ENCODE data around the gene RETREG2.

The RETREG2 gene

DNA sequence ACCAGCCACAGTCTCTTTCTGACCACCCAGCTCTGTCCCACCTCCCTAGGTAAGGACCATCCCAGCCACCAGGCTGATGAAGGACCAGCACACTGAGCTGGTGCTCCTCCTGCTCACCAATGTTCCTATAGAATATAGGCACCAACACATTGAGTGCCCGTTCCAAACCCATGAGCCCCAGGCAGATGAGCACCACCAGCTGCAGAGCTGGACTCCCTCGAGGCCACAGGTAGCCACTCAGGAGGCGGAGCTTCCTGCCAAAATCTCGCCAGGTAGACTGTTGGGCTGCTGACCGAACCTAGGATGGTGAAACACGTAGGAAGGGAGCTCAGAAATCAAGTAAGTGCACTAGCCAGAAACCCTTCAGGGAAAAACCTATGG, 38.5 kb downstream of the RETREG2 start:
- no peak for DNase-seq

DNA sequence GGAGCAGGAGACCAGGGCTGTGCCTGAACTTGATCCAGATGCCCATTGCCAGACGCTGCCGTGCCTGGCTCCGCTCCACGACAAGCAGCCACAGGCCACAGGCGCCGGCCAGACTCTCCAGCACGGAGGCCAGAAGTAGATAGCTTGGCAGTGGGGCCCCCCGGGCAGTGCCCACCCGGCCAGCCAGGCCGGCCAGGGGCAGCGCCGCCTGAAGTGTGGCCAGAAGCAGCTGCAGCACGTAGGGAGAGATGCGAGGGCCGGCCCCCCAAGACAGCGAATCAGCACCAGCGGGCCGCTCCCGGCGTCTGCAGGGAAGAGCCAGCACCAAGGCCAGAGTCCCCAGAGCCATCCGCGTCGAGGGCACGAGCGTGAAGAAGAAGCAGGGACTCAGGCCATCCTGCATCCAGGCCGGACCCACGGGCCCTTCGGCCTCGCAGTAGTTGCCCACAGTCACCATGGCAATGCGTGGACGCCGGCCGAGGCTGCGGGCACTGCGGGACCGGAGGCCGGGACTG, 40.2 kb downstream of the RETREG2 start:
- DNase-seq, result peak; percentile 29

DNA sequence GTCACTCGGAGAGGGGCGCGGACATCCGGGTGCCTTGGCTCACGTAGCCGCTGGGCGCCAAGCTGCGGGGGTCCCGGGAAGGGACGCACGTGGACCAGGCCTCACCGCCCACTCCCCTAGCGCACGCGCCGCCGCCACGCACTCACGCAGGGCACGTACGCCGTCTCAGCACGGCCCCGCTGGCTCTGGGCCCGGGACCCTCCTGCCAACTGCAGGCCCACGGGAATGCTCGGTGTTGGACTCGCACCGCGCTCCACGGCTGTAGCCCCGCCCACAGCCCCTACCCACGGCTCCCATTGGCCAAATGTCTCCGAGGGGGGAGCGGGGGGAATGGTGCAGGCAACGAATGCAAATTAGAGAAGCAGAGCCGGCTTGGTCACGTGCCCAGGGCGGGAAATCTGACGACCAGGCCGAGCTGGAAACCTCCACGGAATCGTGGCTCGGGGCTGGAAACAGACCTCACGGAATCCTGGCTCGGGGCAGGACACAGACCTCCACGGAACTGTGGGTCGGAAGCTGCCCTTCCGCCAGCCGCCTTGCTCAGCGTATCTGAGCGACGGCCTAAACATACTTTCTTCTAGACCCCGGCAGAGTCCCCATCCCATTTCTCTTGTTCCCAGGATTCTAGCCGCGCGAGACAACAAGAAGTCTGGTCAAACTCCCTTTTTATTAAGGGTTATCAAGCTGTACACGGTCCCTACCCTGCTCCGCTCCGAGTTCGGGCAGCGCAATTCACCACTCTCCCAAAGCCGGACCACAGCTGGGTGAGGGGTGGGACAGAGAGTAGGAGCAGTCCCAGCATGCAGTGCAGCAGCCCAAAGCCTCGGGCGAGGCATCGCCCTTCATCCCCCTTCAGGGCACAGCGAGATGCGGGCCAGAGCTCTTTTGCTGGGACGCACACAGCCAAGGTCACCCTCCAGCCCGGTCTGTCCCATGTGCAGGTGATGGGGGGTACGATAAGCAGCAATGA, 40.9 kb downstream of the RETREG2 start, which contains the start of gene ABCB6:
Gene ABCB6, minus strand, starts transcription at position 227 of the 970 bp plus-strand sequence. CDS start 285 bp downstream, outside the sequence.
- DNase-seq, result peak; percentile 71

DNA sequence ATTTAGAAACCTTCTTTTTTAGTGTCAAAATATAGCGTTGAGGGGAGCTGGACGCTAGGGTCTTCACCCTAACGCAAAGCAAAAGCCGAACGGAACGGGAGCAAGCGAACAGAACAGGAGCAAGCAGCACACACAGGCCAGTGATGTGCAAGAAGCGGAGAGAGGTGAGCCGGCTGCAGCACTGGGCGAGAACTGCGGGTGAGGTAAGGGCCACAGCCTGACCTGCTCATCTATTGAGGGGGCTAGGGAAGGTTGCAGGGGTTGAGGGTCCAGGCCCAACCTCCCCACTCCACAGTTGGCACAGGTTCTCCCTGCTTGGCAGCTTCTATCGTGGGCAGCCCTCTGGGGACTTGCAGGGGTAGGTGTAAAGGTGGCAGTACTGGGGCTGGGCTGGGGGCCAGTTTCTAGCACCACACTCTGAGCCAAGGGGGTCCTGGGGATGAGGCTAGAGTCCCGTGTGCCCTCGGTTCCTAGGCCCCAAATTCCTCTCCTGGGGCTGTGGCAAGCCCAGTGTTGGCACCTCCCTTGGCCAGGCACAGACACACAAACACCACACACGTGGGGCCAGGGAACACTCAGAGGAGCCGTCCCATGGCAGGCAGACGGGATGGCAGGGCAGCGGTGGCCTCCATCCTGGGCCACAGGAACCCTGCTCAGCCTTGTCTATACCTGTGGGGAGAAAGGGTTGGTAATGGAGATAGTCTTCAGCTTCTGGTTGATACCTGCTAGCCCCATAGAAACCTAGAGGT, 41.9 kb downstream of the RETREG2 start:
- no peak for DNase-seq

DNA sequence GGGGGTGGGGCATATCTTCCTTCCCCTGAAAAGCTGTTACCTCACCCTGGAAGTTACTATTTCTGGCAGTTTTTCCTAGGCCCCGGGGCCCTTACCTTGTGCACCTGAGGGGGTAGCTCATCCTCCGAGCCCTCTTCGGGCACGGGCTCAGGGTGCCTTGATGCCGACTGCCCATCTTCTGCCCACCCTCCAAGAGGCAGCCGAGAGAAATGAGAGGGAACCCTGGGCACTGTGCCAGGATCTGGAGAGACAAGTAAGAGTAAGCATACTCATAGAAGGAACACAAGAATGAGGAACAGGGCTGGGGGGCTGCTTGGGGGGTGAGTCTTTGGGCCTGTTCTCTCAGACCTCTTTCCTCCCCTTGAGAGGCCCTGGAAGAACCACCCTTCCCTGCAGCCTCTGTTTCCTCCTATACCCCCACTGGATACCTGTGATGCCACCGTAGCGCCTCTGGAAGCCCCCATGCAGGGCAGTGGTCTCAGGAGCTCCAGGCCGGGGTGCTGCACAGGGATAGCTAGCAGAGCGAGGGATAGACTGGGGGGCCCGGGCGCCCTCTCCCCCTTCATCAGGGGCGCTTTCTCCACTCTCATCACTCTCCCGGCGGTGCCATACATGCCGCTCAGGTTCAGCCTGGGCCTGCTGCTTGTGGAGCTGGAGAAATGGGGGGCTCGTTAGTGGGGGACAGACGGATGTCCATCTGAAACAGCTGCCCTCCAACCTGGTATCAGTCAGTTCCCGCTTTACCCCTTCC, 42.8 kb downstream of the RETREG2 start:
- DNase-seq, result no peak

DNA sequence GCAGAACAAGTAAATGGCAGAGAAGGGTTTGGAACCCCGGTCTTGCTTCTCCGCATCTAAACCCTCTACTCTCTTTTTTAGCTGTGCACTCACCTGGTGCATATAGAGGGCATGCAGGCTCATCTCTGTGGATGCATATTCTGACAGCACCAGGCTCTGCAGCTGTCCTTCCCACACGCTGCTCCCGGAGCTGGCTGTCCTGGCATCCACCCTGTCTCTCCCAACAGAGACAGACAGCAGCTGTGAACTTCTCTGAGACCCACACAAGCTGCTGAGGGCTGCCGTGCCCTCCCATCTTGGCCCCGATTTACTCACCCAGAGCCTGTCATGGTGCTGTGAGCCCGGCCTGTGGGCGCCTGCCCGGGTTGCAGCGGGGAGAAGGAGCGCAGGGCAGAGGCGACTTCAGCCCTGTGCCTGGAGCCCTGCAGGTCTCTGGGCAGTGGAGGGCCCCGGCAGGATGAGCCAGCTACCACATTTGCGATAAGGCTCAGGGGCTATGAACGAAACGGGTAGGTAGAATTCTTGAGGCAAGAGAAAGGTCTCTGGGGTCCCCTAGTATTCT, 44.0 kb downstream of the RETREG2 start:
- DNase-seq, result no peak

DNA sequence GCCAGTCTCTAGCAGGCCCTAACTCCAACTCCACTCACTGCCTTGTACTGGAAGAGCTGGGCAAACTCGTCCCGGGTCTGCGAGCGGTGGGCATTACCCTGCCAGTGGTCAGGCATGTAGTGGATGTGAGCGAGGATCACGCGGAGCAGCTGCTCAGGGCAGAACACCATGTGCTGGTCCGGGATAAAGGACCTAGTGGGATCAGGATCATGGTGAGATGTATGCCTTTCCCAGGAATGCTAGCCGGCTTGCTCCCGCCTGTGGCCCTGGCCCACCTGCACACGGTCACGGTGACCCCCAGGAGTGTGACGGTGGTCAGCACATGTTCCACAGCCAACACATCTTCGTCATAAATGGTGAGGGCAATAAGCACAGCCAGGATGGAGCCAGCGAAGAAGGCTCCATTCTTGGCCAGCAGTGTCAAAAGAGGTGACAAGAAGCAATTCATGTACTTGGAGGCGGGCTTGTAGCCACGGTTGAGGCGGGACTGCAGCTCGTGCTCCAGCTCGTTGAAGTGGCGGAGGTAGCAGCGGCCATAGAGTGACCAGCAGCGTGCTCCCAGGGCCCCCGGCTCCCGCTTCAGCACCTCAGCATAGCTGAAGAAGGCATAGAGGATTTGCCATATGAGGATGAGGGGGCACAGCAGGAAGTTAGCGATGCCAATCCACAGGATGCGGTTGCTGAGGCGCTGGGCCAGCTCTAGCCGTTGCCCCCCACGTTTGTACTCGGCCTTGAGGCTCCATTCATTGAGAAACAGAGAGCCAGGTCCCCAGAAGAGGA, 45.9 kb downstream of the RETREG2 start:
- no peak for DNase-seq

DNA sequence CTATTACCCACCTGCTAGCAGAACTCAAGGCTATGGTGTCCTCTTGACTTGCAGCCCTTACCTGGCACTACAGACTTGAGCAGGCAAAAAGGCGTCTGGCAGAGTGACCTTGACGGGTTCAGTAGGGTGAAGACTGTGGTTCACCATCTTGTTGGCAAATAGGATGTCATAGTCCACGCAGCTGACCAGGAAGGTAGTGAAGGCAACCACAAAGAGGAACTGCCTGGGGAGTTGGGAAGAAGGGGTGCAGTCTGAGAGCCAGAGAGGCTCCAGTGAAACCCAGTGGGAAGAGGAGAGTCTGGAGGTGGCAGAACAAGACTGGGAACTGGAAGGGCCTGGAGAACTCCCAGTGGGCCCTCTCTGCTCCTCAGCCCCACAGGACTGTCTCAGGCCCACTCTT, 47.3 kb downstream of the RETREG2 start:
- peak; percentile 52 for DNase-seq

DNA sequence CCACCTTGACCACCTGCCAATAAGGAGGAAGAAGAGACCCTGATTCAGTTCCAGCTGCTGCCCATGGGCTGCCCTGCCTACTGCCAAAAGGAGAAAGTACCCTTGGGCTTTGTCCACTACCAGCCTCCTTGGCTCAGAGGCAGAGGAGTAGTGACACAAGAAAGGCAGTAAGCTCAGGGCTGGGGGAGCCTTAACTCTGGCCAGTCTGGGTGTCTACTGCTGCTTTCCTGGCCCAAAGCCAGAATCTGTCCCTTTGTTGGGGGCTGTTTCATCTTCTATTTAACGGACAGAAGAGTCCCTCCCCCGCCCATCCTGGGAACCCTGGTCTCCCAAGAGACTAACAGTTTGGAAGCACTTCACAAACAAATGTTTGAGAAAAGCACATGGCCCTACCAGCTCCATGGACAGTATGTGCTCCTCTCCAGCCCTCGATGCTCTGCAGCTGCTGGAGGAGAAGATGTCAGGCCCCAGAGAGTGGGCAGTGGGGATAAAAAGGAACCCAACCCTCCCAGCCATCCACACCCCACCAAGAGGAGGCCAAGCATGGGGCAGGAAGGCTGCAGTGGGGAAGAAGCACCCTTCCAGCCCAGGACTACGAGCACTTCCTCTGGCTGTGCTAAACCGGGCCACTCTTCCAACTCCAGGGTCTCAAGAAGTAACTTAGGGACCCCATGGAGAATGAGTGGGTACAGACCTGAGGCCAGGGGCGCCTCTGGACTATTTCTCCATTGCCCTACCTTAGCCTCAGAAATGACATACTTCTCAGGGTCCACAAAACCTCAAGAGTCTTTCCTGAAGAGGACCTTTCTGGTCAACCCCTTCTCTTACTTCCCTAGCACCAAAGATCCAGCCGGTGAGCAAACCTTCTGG, 50.2 kb downstream of the RETREG2 start:
- no peak for DNase-seq

DNA sequence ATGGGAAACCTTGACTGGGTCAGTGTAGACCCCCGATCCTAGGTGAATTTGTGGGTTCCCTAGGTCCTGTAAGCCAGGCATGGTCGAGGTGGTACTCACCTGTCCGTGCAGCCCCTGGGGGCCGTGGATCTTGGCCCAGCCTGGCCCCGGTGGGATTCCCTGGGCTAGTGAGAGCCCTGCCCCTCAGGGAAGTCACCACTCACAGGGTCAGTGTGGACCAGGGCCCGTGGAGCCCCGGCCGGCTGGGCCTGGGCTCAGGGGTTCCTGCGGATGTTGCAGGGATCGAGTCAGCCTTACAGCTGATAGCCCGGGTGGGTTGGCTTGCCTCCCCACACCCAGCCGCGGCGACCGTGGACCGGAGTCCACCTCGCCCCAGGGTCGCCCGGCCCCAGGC, 50.8 kb downstream of the RETREG2 start:
- DNase-seq, result no peak

DNA sequence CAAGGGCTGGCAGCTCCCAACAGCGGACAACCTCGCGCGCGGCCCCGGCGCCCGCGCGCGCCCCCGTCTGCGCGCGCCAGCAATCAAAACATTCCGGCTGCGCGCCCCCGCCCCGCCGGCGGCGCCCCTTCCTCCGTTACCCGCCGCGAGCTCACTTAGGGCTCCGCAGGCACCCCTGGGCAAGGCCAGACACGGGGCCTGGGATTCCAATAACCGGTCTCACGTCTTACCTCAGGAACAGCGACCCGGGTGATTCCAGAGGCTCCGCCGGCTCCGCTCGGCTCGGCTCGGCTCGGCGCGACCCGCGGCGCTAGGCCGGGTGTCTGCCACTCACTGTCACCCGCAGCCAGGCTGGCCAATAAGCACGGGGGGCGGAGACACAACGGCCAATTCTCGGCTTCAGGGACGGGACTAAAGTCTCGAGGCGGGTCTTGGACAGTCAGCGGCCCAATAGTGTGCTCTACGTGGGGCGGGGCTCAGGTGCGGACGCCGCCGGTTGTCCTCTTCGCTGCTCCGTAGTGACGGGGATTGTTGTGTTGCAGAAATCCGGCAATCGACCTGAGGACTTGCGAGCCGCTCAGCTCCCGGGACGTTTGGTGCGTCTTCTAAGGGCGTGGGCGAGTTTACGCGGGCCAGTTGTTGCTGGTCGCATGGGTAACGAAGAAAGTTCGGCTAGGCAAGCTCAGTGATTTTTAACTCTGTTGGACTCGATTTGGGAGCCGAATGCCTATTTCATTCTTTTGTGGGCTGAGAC, 51.4 kb downstream of the RETREG2 start, which contains the start of the genes ANKZF1 and ATG9A:
Gene ANKZF1, plus strand, starts transcription at position 502 of the 754 bp plus-strand sequence. CDS start 452 bp downstream, outside the sequence.
Gene ATG9A, minus strand, starts transcription at position 332 of the 754 bp plus-strand sequence. CDS start 1,612 bp downstream, outside the sequence.
- peak; percentile 100 for DNase-seq

DNA sequence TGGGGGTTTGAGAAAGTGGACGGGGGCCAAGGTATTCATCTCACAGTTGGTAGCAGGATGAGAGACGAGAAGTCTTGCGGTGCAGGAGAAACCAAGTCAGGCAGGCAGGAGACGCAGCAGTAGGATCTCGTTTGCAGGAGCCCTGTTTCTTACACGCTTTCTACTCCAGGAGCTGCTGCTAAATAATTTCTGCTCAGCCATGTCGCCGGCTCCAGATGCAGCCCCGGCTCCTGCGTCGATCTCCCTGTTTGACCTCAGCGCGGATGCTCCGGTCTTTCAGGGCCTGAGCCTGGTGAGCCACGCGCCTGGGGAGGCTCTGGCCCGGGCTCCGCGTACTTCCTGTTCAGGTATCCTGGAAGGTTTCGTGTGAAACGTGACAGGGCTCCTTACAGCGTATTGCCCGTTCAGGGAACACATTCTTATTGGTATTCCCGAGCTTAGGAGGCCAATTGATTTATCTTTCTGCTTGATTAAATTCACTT, 52.0 kb downstream of the RETREG2 start:
- DNase-seq, result peak; percentile 81

DNA sequence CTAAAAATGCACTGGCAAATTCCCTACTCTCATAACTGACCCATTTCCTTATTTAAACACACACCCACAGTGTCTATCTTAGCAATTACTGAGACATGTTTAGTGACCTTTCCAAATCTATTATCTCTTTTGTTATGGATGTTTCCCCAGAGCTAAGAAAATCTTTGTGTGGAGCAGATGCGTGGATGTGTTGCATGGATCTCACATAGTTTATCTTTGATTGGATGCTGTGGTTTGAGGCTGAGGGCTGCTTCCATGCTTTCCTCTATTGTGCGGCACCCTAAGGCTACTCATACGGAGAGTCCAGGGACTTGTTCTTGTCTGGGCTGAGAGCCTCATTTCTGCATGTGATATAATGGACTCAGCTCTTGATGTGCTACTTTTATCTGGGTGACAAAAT, 56.3 kb downstream of the RETREG2 start:
- no peak for DNase-seq

All from suppressor macrophage treated with lipopolysaccharide for 4 hours (primary cell).